IPS-NIHi7 (cell line): Measurements from ENCODE around the gene CBS.
"Not testable (repeated sequence)": the region's sequence is repeated elsewhere in the genome, so short reads cannot be mapped to it uniquely, and the experiment has no call there.

Experiments
- DNase-seq: peaks from one replicate; pipeline ENCODE4 v3.0.0; 2012; ENCODE audit warnings: mixed read lengths; ENCODE audit errors: extremely low spot score

The CBS gene

DNA sequence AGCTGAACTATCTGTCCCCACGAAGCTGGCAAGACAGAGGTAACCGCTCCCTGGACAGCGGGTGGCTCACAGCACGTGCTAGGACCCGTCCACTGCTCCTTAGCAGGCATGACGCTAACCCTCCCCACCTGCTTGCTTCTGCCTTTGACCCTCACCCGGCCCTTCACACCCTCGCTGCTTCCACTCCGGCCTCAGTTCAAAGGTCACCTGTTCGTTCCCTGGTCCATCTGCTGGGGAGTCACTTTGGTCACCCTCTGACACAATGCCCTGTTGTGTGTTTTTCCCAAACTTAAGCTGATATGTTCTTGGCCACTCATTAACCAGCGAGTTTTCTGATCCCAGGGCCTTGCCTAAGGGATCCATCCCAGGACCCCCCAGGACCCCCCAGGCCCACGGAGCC lies 7.6 kb downstream of the CBS start:
- DNase-seq, result not testable (repeated sequence)

DNA sequence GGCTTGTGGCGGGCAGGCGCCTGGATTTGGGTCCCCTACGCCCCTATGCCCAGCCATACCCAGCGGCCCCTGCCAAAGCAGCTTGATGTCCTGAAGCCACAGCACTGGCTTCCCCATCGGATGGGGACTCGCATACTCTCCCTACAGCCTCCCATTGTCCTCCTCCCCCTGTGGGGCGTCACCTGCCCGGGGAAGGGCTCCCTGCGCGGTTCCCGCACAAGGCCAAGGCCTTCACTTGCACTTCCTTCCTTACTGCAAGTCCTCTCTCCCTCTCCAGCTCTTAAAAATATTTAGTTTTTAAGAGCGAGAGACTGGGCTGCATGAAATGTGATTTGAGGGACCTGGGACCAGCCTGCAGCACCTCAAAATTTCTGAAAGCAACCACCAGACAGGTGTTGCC lies 8.9 kb downstream of the CBS start:
- DNase-seq, result not testable (repeated sequence)

DNA sequence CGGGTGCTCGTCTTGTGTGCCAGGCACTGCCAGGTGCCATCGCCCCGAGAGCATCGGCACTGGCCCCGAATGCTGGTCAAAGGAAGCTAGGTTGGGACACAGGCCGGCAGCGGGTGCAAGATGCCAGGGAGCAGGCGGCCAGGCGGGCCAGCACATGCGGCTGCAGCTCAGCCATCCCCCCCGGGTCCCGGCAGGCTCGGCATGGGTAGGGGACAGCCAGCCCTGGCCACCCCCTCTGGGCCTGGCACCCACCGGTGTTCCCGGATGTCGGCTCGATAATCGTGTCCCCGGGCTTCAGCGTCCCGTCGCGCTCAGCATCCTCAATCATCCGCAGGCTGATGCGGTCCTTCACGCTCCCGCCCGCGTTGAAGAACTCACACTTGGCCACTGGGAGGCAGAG lies 9.6 kb downstream of the CBS start:
- not testable (repeated sequence) for DNase-seq

DNA sequence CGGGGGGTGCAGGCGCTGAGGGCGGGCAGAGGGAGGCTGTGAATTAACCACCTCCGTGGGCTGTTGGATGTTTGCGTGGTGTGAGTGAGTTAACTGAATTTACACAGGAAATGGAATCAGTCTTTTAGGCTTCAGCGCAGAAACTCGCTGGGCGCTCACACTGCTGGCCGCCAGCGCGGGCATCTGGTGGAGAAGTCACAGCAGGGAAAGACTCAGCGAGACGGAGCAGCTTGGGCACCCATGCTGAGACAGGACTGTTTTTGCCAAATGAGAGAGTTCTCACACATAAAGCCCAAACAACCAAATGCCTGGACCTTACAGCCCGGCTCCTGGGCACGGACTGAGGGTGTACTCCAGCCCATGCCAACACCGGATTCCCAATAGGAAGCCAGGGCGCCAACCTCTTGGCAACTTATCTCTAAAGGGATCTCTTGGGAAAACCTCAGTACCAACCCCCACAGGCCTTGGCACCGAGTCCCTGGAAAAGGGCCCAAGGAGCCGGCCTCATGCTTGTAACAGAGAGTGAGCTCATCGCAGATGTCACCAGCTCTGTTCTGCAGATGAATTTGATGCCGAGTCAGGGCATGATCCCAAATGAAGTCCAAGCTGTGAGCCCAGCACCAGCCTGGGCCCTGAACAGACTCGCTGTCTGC lies 11.2 kb downstream of the CBS start:
- not testable (repeated sequence) for DNase-seq

DNA sequence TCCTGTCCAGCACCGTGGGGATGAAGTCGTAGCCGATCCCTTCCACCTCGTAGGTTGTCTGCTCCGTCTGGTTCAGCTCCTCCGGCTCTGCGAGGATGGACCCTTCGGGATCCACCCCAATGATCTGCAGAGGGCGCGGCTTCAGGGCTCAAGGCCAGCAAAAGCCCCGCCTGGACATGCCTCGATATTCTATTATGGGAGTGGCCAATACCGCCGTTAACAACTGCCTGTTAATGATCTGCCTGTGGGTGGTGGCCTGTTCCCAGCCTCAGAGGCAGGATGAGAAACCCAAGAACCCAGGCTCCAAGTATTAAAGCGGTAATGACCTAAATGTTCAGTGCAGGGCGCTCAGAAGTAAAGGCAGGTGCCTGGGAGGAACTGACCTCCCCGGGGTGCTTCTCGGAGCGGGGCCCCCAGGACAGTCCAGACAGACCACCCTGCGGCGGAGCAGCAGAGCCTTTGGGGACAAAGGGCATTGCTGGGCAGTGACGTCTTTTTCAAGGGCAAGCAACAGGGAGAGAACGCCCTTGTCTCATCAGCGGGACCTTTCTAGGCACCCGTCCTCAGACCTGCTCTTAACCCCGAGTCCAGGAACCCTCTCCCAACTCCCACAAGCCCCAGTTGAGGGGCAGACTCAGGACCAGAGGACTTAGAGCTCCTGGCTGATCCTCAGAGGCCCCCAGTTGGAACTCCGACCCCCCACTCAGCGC lies 12.5 kb downstream of the CBS start:
- DNase-seq, result not testable (repeated sequence)

DNA sequence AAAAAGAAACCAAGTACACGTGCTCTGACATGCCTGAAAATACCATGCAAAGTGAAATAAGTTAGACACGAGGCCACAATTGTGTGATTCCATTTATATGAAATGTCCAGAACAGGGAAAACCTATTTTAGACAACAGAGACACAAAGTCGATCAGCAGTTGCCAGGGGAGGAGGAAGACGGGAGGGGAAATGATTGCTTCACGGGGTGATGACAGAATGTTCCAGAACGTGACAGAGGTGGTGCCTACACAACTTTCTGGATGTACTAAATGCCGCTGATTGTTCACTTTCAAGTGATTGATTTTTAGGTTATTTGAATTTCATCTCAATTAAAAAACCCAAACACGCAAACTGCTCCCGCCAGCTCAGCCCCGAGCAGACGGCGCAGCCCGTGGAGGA lies 22.5 kb downstream of the CBS start:
- not testable (repeated sequence) for DNase-seq

DNA sequence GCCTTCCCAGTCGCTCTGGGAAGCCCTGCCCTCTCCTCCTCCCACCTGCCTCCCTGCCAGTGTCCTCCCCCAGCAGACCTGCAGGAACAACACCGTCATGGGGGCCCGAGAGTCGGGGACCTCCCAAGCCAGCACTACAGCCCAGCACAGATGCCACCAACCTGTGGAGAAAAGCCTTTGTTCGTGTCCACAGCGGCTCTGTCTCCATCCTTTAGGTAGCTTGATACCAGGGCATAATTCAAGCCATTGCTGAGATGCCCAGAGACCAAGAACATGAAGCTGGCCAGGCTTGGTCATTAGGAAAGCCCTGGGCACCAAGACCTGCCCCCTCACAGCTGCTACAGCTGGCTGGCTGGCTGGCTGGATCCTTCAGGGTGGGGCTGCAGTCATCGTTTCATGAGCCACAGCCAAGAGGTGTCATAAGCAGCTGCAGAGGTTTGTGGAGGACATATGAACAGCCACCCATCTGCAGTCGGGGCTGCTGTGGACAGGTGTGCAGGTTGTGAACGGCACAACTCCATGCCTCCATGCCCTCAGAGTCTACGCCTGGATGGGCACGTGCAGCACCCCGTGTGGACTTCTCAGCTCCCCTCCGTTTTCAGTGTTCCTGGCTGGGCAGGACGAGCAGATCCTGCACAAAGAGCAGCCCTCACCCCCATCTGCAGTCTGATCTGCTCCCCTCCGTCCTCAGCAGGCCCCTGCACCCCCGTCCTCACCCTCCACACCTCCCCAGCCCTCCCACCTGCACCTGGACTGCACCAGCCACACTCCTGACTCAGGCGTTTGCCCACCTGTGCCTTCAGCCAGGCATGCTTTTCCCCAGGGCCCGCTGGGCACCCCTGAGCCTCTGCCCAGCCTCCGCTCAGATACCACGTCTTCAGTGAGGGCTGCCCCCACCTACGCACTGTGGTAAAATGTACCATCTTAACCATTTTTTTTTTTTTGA lies 29.5 kb downstream of the CBS start:
- not testable (repeated sequence) for DNase-seq

DNA sequence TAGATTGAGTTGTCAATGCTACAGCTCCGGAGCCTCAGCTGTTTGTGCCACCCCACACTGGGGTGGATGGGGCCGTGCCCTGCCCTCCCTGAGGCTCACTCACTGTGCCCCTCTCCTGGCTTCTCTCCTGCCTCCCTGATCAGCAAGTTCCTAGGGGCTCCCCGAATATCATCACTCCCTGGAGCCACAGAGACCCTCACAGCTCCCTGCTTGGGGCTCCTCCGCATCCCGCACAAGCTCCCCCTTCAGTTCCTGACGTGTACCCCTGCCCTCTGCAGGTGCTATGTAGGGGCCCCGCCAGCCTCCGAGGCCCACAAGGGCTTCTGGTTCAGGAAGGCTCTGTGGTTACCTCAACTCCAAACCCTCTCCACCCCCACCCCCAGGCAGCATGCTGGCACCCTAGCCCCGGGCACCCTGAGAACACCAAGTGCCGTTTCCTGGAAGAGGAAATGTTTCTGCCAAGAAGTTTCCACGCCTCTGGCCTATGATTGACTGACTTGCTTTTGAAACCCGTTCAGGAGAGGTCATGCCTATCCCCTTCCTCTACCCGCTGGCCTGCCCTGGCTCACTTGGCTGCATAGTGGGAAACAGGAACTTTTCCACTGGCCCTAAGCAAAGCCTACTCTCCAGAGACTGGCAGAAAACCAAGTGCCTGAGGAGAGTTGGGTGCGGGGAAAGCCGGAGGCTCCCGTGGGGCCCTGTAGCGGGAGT lies 30.3 kb downstream of the CBS start:
- not testable (repeated sequence) for DNase-seq

DNA sequence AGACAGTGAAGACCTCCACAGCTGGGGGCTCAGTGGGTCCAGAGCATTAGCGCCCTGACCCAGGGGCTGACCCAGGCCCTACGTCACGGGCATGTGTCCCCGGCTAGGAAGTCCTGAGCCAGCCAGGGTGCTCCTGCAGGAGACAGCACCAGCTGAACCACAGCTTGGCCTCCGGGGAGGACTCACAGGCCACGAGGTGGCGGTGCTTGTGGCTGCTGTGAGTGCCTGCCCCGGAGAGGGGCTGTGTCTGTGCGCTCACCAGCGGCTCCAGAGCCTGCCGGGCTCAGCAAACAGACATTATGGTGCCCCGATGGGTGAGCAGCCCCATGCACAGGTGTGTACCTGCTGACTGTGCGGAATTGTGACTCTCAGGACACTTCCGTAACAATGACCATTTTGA lies 31.1 kb downstream of the CBS start:
- DNase-seq, result not testable (repeated sequence)

DNA sequence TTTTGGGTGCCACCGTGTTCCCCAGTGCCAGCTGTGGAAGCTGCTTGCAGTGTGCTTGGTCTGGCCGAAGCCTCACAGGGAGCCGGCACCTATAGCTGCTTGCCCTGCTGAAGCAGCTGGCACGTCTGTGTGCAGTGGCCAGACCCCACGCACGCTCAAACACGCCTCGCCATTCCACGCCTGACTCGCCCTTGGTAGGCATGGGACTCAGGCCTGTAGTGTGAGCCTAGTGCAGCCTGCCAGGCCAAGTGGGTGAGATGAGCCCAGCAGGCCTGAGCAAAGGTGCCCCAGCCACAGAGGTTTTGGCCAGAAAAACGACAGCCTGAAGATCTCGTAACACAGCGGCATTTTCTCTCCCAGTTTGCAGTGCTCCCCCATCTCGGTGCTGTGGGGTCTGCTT lies 32.3 kb downstream of the CBS start:
- DNase-seq, result not testable (repeated sequence)

DNA sequence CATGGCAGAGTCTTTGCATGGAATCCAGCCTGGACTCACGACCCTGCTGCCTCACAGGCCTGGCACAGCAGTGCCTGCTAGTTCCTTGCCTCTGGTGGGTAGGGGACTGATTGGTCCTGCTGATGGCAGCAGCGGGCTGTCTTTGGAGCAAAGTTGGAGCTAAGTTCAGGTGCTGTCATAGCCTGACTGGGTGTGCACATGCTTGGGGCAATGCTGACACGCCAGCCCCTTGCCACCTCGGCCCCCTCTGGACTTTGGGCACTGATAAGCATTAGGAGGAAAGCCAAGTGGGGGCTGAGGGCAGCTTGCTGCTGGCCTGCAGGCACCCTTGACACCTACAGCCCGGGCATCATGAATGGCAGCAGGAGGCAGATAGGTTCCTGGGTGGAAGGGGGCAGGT lies 33.5 kb downstream of the CBS start:
- not testable (repeated sequence) for DNase-seq

DNA sequence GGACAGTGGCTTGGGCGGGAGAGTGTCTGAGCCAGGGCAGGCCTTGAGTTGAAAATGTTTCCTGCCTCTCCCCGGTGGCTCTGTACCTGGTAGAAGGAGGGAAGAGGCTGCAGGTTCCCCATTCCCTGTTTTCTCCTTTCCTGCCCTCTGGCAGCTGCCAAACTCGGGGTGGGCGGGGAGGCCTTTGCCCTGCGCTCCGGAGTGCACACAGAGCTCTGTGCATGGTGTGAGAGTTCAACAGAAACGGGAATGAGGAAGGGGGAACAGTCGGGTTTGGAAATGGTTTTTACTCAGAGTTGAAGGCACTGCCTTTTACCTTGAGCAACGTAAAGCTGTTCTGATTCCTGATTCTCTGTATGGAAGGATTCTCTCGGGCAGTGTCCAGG lies 37.0 kb downstream of the CBS start:
- DNase-seq, result not testable (repeated sequence)

DNA sequence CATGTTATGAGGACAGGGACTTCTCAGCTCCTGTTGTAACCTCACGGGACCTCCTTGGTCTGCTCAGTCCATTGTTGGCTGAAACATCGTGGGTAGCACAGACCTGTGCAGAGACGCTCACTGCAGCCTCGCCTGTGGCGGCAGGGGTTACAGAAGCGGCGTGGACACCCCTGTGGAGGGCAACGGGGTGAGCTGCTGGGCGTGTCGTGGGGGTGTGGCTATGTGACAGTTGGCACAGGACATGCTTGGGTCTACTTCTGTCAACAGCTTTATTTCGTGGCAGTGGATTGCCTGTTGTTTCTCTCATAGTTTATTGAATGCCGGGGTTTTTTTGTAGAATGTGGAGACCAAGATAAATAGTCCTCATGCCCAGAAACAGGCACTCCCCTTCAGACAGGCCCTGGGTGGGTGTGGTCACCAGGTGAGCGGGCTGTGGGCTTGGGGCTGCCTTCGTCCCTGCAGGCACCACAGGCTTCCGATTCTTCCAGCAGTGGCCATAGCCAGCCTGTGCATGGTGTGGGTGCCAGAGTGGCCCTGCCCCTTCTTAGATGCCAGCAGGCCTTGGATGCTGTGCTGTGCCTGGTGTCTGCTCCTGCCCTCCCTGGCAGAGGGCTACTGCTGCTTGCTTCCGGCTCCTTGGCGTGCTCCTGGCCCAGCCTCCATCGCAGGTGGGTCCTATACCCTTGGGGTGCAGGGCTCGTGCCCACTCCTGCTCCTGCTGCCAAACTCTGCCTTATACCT lies 37.5 kb downstream of the CBS start:
- not testable (repeated sequence) for DNase-seq

DNA sequence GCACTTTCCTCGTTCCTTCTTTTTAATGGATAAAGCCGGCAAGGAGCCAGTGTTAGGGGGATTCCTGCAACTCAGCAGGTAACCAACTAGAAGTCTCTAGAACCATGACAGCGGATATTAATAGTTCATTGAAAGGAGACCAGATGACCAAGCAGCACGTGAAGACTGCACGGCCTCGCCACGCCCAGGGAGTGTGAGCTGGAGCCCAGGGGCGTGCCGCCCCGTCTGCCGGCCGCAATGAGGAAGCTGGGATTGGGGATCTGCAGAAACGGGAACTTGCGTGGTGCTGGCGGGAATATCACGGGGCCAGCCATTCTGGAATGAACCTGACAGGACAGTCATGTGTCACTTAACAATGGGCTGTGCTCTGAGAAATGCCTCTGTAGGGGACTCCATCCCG lies 38.7 kb downstream of the CBS start:
- not testable (repeated sequence) for DNase-seq

DNA sequence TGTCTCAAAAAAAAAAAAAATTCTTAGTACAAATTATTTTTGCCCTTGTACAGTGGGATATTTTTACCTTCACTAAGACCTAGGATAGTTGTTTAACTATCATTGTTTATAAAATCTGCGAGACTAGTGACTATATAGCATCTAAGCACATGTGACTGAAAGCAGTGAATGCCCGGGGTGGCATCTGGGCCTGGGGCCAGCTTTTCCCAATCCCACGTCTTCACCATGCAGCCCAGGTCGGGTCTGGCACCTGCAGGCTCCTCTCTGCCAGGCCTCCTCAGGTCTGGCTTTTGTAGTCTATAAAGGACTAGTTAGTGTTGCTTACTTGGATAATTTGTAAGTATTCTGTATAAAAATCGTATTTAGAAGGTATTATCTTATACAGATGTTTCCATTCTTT lies 40.8 kb downstream of the CBS start:
- DNase-seq, result no peak

DNA sequence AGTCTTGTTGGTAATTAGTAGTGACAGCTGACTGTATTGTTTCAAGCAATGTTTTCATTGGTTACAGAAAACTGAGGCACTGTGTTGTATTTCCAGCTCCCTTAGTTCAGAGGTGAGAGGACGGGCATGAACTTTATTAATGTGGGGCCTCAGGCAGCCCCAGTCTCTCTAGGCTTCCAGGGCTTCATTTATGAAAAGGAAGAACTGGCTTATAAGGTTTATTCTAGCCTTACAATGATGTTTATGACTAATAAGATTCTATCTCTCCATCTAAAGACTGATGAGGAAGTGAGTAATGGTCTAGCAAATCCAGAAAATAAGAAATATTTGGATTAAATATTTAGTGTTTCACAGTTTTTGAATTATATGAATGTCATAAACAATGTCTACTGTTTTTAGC lies 41.5 kb downstream of the CBS start:
- DNase-seq, result no peak

DNA sequence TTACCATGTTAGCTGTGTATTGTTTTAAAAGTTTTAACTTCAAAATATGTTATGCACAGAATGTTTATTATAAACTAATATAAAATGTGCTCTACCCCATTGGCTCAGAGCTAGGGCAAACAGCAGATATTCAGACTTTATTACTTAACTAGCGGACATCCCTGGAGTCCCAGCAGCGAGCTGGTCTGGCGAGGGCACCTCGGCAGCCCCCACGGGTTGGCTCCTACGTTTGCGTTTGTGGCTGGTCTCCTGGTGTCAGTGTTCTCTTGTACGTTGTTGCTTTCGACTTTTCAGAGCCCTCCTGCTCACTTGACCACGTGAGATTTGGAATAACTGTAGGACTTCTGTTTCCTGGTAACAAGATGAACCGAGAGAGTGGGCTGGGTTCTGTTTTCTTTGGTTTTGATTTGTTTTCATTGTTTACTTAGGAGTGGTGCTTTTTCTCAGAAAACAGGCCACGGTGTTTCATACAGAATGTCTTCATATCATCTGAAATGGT lies 44.5 kb downstream of the CBS start:
- DNase-seq, result no peak

DNA sequence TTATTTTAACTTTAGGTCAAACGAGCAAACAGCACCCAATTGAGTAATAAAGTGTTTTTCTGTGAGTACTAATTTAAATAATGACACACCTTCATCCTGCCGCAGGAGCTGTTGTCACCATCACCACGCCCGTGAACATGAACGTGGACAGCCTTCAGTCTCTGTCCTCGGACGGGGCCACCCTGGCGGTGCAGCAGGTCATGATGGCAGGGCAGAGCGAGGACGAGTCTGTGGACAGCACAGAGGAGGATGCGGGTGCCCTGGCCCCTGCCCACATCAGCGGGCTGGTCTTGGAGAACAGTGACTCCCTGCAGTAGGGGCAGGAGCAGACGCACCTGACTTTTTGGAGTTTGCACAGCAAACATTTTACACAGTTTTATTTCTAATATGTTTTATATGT lies 45.9 kb downstream of the CBS start:
- no peak for DNase-seq

DNA sequence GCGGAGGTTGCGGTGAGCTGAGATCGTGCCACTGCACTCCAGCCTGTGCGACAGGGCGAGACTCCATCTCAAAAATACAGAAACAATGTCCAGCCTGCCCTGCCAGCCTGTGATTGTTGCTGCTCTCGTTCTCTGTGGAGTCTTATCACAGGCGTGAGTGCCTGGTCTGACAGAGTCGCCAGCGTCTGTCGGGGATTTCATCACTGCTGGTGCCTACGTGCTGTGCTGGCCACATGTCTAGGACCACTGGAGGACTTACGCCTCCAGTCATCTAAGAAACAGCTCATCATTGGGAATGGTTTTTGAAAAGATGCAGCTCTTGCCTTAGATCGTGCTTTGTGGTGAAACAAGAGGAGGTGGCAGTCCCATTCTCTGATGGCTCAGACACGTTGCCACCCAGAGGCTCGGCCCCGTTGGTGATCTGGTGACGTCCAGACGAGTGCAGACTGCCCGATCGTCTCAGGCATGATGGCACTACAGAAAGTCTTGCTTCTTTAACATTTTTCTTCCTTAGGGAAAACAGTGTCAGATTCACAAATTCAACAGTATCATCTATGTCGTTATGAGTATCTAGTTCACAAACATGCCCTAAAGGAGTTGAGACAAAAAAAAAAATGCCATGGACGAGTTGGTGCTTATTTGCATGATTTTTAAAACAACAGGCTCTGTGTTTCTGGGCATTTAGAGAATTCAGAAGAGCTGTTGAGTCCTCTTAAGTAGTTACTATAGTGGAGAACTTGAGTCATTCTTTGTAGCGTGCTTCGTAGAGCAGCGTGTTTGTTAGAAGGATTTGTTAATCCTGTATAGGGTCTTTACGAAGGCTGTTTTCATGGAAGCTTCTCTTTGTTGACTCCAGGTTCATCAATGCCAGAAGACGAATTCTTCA lies 47.5 kb downstream of the CBS start:
- DNase-seq, result no peak

DNA sequence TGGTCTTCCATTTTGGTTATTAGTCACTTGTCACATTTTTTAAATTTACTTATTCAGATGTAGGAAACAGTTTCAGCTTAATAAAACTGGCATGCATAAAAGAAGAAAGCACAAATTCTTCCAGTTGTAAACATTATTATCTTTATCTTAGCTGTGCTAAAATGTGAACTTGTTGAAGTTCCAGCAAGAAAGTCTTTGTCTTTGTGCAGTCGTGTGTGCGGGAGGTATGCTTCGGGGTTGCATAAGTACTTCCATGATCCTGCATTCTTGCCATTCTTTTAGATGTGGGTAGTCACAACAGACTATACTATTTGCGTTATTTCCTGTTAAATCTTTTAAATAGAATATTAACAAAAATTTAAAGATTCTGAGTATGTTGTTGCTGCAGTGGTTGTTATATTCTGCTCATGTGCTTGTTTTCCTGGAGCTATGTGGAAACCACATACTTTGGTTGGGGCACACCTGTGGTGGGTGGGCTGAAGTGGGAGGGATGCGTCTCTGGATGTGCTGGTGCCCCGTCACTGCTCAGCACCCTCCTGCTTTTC lies 49.9 kb downstream of the CBS start:
- no peak for DNase-seq
